H9 (cell line): ENCODE data around the gene AS3MT. TPM values are rescaled to one million over a fixed set of nuclear protein-coding genes. Genes with fewer than 3 reads are reported as not detected.

Experiments used
- DNase-seq: peaks from one replicate; pipeline ENCODE4 v3.0.0-alpha.2; 2017
- H2AFZ ChIP-seq: one replicate; pipeline ENCODE4 v1.6.1; 2013; ENCODE audit warnings: mild to moderate bottlenecking, low read length, control low read depth, moderate library complexity
- H2AK5ac ChIP-seq: 2 replicates; pipeline ENCODE4 v1.6.1; 2013; ENCODE audit warnings: low read length, control low read depth, mixed read lengths; ENCODE audit not compliant: insufficient read length
- H2BK120ac ChIP-seq: one replicate; pipeline ENCODE4 v1.6.1; 2013; ENCODE audit warnings: low read depth, mild to moderate bottlenecking, low read length, control low read depth, inconsistent platforms; ENCODE audit not compliant: poor library complexity, severe bottlenecking
- H2BK12ac ChIP-seq: 2 replicates; pipeline ENCODE4 v1.6.1; 2013; ENCODE audit warnings: low read length, control low read depth, mixed read lengths, low read depth; ENCODE audit not compliant: insufficient read length
- H2BK15ac ChIP-seq: 2 replicates; pipeline ENCODE4 v1.6.1; 2013; ENCODE audit warnings: low read depth, low read length, control low read depth
- H2BK20ac ChIP-seq: one replicate; pipeline ENCODE4 v1.6.1; 2013; ENCODE audit warnings: low read depth, mild to moderate bottlenecking, low read length, control low read depth, inconsistent platforms; ENCODE audit not compliant: poor library complexity, severe bottlenecking
- H2BK5ac ChIP-seq: 2 replicates; pipeline ENCODE4 v1.6.1; 2013; ENCODE audit warnings: low read length, control low read depth, mixed read lengths; ENCODE audit not compliant: insufficient read length
- H3K14ac ChIP-seq: 2 replicates; pipeline ENCODE4 v1.6.1; 2013; ENCODE audit warnings: low read length, control low read depth; ENCODE audit not compliant: insufficient read depth
- H3K18ac ChIP-seq: 2 replicates; pipeline ENCODE4 v1.6.1; 2013; ENCODE audit warnings: low read depth, mild to moderate bottlenecking, mixed read lengths, low read length, control low read depth; ENCODE audit not compliant: insufficient read length
- H3K23ac ChIP-seq: 2 replicates; pipeline ENCODE4 v1.6.1; 2013; ENCODE audit warnings: low read length, control low read depth, mixed read lengths, low read depth; ENCODE audit not compliant: insufficient read length
- H3K23me2 ChIP-seq: 2 replicates; pipeline ENCODE4 v1.6.1; 2013; ENCODE audit warnings: low read depth, mild to moderate bottlenecking, mixed read lengths, low read length, control low read depth; ENCODE audit not compliant: insufficient read length, poor library complexity, severe bottlenecking
- H3K27ac ChIP-seq: 2 replicates; pipeline ENCODE4 v1.5.1; 2013; ENCODE audit warnings: low read length, control low read depth, mixed read lengths, low read depth; ENCODE audit not compliant: insufficient read length
- H3K27me3 ChIP-seq: 2 replicates; pipeline ENCODE4 v1.6.1; 2013; ENCODE audit warnings: low read length, control low read depth, inconsistent platforms; ENCODE audit not compliant: insufficient read depth
- H3K4ac ChIP-seq: 2 replicates; pipeline ENCODE4 v1.6.1; 2013; ENCODE audit warnings: low read depth, mild to moderate bottlenecking, control low read depth, inconsistent platforms, low read length, moderate library complexity
- H3K4me1 ChIP-seq: 2 replicates; pipeline ENCODE4 v1.6.1; 2013; ENCODE audit warnings: low read length, control low read depth, inconsistent platforms; ENCODE audit not compliant: insufficient read depth
- H3K4me2 ChIP-seq: 2 replicates; pipeline ENCODE4 v1.6.1; 2013; ENCODE audit warnings: low read length, control low read depth, mixed read lengths; ENCODE audit not compliant: insufficient read length, insufficient read depth
- H3K56ac ChIP-seq: 2 replicates; pipeline ENCODE4 v1.6.1; 2013; ENCODE audit warnings: low read depth, mild to moderate bottlenecking, mixed read lengths, low read length, control low read depth; ENCODE audit not compliant: insufficient read length
- H3K79me1 ChIP-seq: 2 replicates; pipeline ENCODE4 v1.6.1; 2013; ENCODE audit warnings: low read depth, mild to moderate bottlenecking, moderate library complexity, low read length, control low read depth, inconsistent platforms; ENCODE audit not compliant: insufficient read depth, poor library complexity, severe bottlenecking
- H3K79me2 ChIP-seq: 2 replicates; pipeline ENCODE4 v1.6.1; 2013; ENCODE audit warnings: low read length, control low read depth, inconsistent platforms; ENCODE audit not compliant: insufficient read depth
- H3K9ac ChIP-seq: 2 replicates; pipeline ENCODE4 v1.6.1; 2013; ENCODE audit warnings: low read length, control low read depth, mixed read lengths; ENCODE audit not compliant: insufficient read length; ENCODE audit errors: extremely low read depth
- H3K9me3 ChIP-seq: one replicate; pipeline ENCODE4 v1.6.1; 2013; ENCODE audit warnings: low read depth, low read length, inconsistent platforms; ENCODE audit not compliant: control insufficient read depth
- H3T11ph ChIP-seq: one replicate; pipeline ENCODE4 v1.6.1; 2013; ENCODE audit warnings: mild to moderate bottlenecking, low read length, control low read depth, inconsistent platforms
- H4K20me1 ChIP-seq: one replicate; pipeline ENCODE4 v1.6.1; 2013; ENCODE audit not compliant: control insufficient read depth, insufficient read length, insufficient read depth
- H4K5ac ChIP-seq: 2 replicates; pipeline ENCODE4 v1.6.1; 2013; ENCODE audit warnings: low read depth, mild to moderate bottlenecking, mixed read lengths, low read length, control low read depth; ENCODE audit not compliant: insufficient read length
- H4K8ac ChIP-seq: replicated peaks from 2 replicates; pipeline ENCODE4 v1.6.1; 2013; ENCODE audit warnings: low read length, control low read depth, mixed read lengths, low read depth; ENCODE audit not compliant: insufficient read length
- H4K91ac ChIP-seq: 2 replicates; pipeline ENCODE4 v1.6.1; 2013; ENCODE audit warnings: low read depth, mild to moderate bottlenecking, moderate library complexity, mixed read lengths, low read length, control low read depth; ENCODE audit not compliant: insufficient read length
- H3K27ac Mint-ChIP-seq, 3 experiments: 2 replicates in 2 of 3; 3 replicates in 1 of 3; pipeline ENCODE4 v1.8.0; 2020 to 2021; ENCODE audit warnings: mixed read lengths in 3 of 3, mild to moderate bottlenecking in 1 of 3, moderate library complexity in 1 of 3
- H3K27me3 Mint-ChIP-seq: 2 replicates; pipeline ENCODE4 v1.8.0; 2021; ENCODE audit warnings: low read depth, mild to moderate bottlenecking, moderate library complexity, mixed read lengths
- H3K36me3 Mint-ChIP-seq, 3 experiments: 2 replicates in 2 of 3; 3 replicates in 1 of 3; pipeline ENCODE4 v1.8.0; 2020 to 2021; ENCODE audit warnings: low read depth in 3 of 3, mixed read lengths in 3 of 3; ENCODE audit not compliant: insufficient read depth in 1 of 3
- H3K4me1 Mint-ChIP-seq, 2 experiments: 2 replicates each; pipeline ENCODE4 v1.8.0; 2020; ENCODE audit warnings: mixed read lengths in 2 of 2
- H3K4me3 Mint-ChIP-seq, 2 experiments: 2 replicates in 1 of 2; 3 replicates in 1 of 2; pipeline ENCODE4 v1.8.0; 2020 to 2021; ENCODE audit warnings: mild to moderate bottlenecking in 2 of 2, mixed read lengths in 2 of 2, moderate library complexity in 1 of 2
- H3K9me3 Mint-ChIP-seq, 2 experiments: 2 replicates in 1 of 2; 3 replicates in 1 of 2; pipeline ENCODE4 v1.8.0; 2020; ENCODE audit warnings: mild to moderate bottlenecking in 2 of 2, mixed read lengths in 2 of 2, moderate library complexity in 1 of 2
- CTCF ChIP-seq: fragments of 200-600 bp; sonication (generic); conservative IDR thresholded peaks from 3 replicates; pipeline ENCODE4 v1.8.0; 2021; ENCODE audit warnings: antibody characterized with exemption, mild to moderate bottlenecking
- WGBS: extraction: QIAGEN DNeasy Blood & Tissue Kit; methylation state at CpG from one replicate; pipeline ENCODE4 v1.1.7; 2013; ENCODE audit warnings: missing lambda C conversion rate, low lambda C conversion rate, mixed read lengths; ENCODE audit not compliant: insufficient read length; ENCODE audit errors: extremely low coverage; 5-methylcytosine and 5-hydroxymethylcytosine counted together
- total RNA-seq: library from RNA; stranded (reverse); gene quantifications from 2 replicates; pipeline ENCODE4 v1.2.1, GENCODE V29; 2021

The AS3MT gene
- total RNA-seq, 1 experiment from 2014 or later = 16.4 TPM

GRCh38 chr10:102935505-102935904 is 66.2 kb downstream of the AS3MT start:
- Histone ChIP-seq H3K14ac (no peak overlapping the region), H3K79me1 (no peaks in the 10 kb centered on the region), H2BK15ac (no peak overlapping the region), H3T11ph (no peak overlapping the region), H2AK5ac (no peak overlapping the region), H3K18ac (no peak overlapping the region), H3K27me3 (no peaks in the 10 kb centered on the region), H3K56ac (no peak overlapping the region), H3K9me3 (no peaks in the 10 kb centered on the region), H2AFZ (no peak overlapping the region), H2BK5ac (no peak overlapping the region), H3K27ac (no peak overlapping the region), H4K20me1 (no peaks in the 10 kb centered on the region), H2BK12ac (no peak overlapping the region), H3K4ac (no peak overlapping the region), H2BK120ac (no peak overlapping the region), H3K9ac (no peak overlapping the region), H3K79me2 (no peaks in the 10 kb centered on the region; the same call in 1 of the 2 replicates), H2BK20ac (no peak overlapping the region), H3K23ac (no peak overlapping the region), H3K23me2 (no peaks in the 10 kb centered on the region), H4K91ac (no peak overlapping the region), H3K4me1 (no peaks in the 10 kb centered on the region), H4K5ac (no peak overlapping the region), H3K4me2 (no peak overlapping the region), H4K8ac (no peak overlapping the region)
- no peaks in the 10 kb centered on the region for H3K27me3 Mint-ChIP-seq
- TF ChIP-seq CTCF = no peak
- no peak for DNase-seq
- H3K27ac Mint-ChIP-seq = peak overlapping the region in 2 of 3 experiments; percentile 35 to 70; a peak in 1 of 7 replicates
- no peak overlapping the region for H3K4me3 Mint-ChIP-seq
- no peaks in the 10 kb centered on the region for H3K9me3 Mint-ChIP-seq
- peaks cover 0 to 5% of the 10 kb centered on the region in 2 experiments; a peak in 1 of 4 replicates for H3K4me1 Mint-ChIP-seq
- WGBS = no CpG with 5 or more reads among the region's 4 CpGs
- peaks cover 0 to 8% (median 0%) of the 10 kb centered on the region in 3 experiments; a peak in 2 of 7 replicates for H3K36me3 Mint-ChIP-seq
